ENCODE results near the gene PTCHD1.

The PTCHD1 gene

GRCh38 chrX:23334848-23335599, at the start of gene PTCHD1:
PTCHD1 (plus strand) TSS chrX:23334849; CDS start chrX:23334876, 27 bp downstream.
- FAIRE-seq, result no peak
- no peak for DNase-seq (ENCODE audit: low spot score)

GRCh38 chrX:23286731-23287130, 47.9 kb upstream of the PTCHD1 start:
- FAIRE-seq (no peak), DNase-seq (ENCODE audit: low spot score) (no peak)

DNA sequence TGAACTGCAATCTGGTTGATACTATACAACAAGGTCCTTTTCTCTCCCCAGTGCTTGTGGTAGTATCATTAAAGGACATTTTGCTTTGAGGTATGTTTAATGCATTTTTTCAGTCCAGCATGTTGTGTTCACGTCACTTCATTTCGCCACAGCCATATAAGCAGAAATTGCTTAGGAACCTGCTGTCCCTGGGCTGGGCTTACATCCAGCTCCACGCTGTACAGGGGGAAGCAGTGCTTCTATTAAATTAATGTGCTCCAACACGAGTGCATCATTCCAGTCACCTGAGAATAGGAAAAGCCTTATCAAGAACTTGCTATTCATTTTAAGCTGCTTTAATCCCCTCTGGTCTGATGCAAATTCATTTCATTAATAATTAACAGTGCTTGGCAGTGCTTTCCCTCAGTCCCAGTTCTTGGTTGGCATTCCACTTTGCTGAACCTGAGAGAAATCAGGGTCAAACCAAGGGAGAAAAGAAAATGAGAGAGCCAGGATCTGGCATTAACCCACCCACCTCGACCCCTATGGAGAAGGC, 47.4 kb upstream of the PTCHD1 start:
- no peak for DNase-seq (ENCODE audit: low spot score)
- no peak for FAIRE-seq

GRCh38 chrX:23292354-23292987, 42.2 kb upstream of the PTCHD1 start:
- DNase-seq (ENCODE audit: low spot score), result no peak
- no peak for FAIRE-seq

GRCh38 chrX:23292988-23293651, 41.5 kb upstream of the PTCHD1 start:
- peak; percentile 14 for DNase-seq (ENCODE audit: low spot score)
- no peak for FAIRE-seq

- FAIRE-seq, result no peak
- no peak for DNase-seq (ENCODE audit: low spot score)
These were observed 29.8 kb upstream of the PTCHD1 start for GRCh38 chrX:23304881-23305280.

DNA sequence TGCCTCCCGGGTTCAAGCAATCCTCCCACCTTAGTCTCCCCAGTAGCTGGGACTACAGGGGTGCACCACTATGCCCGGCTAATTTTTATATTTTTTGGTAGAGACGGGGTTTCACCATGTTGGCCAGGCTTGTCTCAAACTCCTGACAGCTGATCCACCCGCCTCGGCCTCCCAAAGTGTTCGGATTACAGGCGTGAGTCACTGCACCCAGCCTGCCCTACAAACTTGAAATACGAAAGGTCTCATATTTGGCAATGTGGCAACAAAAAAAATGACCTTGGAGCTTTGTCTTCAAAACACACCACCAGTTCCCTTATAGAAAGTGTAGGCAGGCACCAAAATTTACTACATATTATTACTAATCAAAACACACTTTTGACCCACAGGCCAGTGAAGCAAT, 22.9 kb upstream of the PTCHD1 start:
- FAIRE-seq (no peak), DNase-seq (ENCODE audit: low spot score) (no peak)

- FAIRE-seq (no peak), DNase-seq (ENCODE audit: low spot score) (no peak)
These were observed 22.5 kb upstream of the PTCHD1 start for GRCh38 chrX:23312136-23312535.

DNA sequence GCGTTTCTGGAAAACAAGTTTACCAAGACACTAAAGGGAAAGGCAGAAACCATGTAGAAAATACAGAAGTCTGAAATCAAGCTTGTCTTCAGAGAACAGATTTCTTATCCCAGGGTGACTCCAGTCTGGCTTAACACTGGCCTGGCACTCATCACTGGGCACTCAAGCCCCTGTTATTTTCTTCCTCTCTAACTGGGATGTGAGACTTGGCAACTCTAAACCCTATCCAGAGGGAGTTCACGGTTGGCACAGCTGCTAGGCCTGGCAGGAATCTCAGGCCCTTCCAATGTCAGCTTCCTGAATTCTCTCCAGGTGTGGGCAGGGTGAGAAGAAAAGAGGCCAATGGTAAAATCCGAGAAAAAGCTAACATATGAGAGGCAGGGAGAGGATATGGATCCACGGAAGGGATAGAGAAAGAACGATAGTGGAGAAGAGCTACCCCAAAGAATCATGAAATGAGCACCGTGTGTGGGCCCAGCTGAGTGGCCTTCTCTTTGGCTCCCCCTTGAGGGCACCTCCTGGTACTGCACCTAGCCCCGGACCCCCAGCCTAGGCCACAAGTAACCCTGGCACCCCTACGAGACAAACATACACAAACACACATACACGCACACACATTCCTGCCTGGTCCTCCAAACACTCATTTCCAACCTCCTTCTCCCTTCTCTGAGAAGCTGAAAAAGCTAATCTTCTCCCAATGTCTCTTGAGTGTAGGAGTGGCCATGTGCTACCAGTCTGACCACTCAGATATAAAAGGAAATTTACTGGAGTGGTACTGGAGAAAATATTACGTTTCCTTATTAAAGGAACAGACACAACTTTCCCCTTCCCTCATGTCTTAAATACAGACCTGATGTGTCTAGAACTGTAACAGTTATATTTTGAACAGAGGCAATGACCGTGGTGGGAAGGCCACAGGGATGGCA, 16.6 kb upstream of the PTCHD1 start:
- DNase-seq (ENCODE audit: low spot score) (peak; percentile 29), FAIRE-seq (no peak)

DNA sequence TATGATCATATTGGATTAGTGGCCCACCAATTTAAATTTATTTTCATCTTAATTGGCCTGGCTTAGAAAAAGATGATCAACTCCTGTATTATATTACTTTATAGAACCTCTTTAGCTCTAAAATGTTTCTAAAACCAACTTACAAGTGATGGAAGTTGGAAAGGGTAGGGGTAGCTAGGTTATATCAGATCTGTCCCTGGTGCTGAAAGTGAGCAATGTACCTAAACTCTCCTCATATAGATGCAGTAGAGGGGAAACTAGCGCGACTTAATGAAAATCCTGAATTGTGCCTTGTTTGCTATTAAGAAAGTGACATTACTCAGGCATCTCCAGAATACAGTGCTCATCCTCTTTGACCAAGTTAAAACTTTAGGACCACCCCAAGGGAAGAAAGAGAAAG, 7.5 kb upstream of the PTCHD1 start:
- FAIRE-seq, result no peak
- DNase-seq (ENCODE audit: low spot score), result no peak

DNA sequence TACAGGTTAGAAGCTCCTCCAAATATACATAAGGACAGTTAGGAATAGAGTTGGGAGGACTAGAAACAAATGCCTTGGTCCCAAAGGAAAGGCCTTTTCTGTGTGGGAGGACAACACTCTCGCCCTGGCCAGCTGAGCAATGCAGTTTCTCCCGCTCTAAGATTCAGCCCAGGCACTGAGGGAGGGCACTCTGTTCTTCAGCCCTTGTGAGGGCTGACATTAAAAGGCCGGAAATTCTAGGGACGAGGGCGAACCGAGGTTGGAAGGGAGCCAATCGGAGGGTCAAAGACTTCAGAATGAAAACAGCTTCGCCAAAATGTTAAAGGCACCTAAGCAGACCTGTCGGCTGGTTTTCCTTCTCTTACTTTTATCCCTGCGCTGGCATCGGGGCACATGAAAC, 2.9 kb upstream of the PTCHD1 start:
- no peak for DNase-seq (ENCODE audit: low spot score)
- FAIRE-seq, result no peak

DNA sequence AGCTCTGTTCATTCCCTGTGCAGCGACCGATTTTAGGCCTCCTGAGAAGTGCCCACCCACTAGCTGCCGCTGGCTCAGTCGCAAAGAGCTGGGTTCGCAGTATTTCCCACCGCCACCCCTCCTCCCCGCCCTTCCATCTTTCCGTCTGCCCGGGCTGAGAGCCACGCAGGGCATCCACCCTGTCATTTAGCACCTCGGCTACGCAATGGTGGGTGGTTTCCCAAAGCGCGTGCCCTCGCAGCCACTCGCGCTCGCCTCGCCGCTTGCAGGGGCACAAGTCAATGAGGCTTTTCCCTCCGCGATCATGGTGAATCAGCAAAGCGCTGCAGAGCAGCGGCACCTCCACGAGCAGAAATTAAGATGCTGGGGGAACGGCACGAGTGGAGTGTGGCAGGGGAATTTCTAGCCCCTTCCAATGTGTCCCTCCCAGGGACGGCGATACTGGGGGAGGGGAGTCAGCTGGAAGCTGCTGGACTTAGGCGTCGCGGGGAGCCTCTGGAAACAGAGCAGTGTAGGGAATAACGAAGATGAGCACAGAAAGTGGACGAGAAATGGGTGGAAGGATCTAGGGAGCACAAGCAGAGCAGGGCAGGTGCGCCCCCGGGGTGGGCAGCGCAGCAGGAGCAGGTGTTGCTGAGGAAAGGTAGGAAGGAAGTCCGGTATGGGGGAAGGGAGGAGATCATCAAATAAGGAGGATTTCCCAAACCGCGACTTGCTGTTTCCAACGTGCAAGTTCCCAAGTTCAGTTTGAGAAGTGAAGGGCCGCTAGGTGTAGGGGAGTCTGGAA, 2.4 kb upstream of the PTCHD1 start:
- DNase-seq (ENCODE audit: low spot score) (no peak), FAIRE-seq (no peak)

DNA sequence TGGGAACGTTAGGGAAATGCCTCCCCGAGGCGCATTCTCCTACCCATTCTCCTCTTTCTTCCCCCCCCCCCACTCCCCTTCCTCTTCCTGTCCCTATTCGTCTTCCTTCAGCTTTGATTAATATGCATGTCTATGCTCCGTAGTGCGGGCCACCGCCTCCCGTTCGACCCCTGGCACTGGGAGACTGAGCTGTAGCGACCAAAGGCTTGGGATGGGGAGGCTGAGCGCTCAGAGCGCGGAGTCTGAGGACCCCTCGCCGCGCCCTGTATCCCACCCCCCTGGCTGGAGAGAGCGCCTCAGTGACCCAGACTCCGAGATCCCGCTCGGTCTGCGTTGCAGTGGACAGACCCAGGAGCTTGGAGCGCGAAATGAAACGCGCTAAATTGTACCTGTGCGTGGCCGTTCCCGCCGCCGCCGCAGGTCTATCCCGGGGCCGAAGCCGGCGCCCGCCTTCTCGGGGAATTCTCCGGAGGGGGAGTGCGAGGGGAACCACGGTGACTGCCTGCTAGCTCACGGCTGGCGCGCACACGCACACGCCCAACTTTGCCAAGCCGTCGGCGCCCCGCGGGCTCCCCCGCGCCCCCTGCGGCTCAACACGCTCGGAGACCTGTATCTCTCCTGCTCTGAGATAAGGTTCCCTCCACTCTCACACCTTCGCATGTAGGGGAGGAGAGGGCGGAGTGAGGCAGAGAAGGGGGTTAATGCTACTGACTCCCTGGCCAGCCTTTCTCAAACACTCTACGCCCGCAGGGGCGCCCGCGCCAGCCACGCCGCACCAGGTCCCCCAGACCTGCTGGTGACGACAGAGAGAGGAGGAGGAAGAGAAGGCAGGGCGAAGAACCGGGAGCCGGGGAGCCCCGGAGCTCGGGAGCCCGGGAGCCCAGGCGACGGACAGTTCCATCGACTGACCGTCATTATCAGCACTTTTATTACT, 1.5 kb upstream of the PTCHD1 start:
- FAIRE-seq (no peak), DNase-seq (ENCODE audit: low spot score) (no peak)

GRCh38 chrX:23333842-23334520, 668 bp upstream of the PTCHD1 start:
- FAIRE-seq (no peak), DNase-seq (ENCODE audit: low spot score) (no peak)

DNA sequence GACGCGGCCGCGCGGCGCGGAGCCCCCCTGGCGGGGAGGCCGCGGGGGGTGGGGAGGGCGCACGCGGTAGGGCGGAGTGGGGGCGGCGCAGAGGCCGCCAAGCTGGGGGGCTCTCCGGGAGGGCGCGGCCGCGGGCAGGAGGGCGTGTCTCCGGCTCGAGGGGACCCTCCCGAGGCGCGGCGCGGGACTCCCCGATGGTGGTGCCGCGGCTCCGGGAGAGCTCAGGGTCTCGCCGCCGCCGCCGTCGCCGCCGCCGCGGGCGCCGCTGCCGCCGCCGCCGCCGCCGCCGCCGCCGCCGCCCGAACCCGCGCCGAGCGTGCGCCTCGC, 165 bp upstream of the PTCHD1 start:
- DNase-seq (ENCODE audit: low spot score) (no peak), FAIRE-seq (no peak)

DNA sequence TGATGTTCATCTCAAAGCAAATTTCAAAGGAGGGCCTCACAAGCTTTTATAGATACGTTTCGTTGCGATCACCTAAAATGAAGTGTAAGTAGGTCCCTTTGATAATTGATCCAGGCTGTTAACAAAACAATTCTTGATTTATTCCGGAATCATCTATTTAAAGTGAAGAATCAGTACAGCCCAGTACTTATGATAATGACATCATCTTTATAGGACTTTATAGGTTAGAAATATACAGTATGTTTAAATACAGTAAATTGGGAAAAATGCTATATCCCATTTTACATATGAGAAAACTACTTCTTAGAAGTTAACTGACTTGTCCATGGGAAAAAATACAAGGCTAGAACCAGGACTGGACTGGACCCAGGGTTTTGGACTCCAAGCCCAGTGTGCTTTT, 3.7 kb downstream of the PTCHD1 start:
- FAIRE-seq, result no peak
- DNase-seq (ENCODE audit: low spot score), result no peak

- DNase-seq (ENCODE audit: low spot score), result peak; percentile 22
- no peak for FAIRE-seq
These were observed 6.8 kb downstream of the PTCHD1 start for GRCh38 chrX:23341452-23341851.

- DNase-seq (ENCODE audit: low spot score) (no peak), FAIRE-seq (no peak)
These were observed 9.7 kb downstream of the PTCHD1 start for GRCh38 chrX:23344238-23344903.
